ENCODE measurements around the gene IRF2BP2. TPM values are rescaled to one million over a fixed set of nuclear protein-coding genes. Genes with fewer than 3 reads are reported as not detected.

IRF2BP2 gene
- total RNA-seq, 1 donor from 2014 or later, result 126 TPM

DNA sequence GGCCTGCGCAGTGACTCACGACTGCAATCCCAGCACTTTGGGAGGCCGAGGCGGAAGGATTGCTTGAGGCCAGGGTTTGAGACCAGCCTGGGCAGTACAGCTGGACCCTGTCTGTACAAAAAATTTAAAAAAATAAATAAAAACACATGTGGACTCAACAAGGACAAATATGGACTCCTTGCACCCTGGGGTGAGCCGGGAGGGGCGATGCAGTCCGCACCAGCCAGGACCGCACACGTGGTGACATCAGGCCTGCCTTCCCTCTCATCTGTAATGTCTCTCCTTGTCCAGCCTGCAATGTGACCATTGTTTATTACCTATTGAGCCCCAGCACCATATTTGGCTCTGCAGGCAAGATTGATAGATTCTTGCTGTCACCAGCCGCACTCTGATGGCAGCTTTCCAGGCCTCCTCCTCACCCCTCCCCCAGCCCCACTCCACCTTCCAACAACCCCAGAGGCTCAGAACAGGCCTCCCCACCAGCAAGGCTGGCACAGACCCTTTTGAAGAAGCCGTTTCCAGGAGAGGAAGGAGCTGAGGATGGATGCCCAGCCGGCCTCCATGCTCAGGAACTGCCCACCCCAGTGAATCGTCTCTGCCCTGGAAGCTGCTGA lies 55.2 kb downstream of the IRF2BP2 start:
- DNase-seq, result no peak
- Histone ChIP-seq H3K4me1 (peaks cover 33% of the 10 kb centered on the region), H3K36me3 (no peaks in the 10 kb centered on the region), H3K9me3 (replicated peaks) (no peaks in the 10 kb centered on the region), H3K27ac (replicated peaks) (peak overlapping the region; percentile 73), H3K4me3 (no peak overlapping the region), H3K27me3 (ENCODE audit: low read depth) (no peaks in the 10 kb centered on the region)
- intact Hi-C loops (cut with micrococcal nuclease), result no loop called here
- TF ChIP-seq, protein P1, sequence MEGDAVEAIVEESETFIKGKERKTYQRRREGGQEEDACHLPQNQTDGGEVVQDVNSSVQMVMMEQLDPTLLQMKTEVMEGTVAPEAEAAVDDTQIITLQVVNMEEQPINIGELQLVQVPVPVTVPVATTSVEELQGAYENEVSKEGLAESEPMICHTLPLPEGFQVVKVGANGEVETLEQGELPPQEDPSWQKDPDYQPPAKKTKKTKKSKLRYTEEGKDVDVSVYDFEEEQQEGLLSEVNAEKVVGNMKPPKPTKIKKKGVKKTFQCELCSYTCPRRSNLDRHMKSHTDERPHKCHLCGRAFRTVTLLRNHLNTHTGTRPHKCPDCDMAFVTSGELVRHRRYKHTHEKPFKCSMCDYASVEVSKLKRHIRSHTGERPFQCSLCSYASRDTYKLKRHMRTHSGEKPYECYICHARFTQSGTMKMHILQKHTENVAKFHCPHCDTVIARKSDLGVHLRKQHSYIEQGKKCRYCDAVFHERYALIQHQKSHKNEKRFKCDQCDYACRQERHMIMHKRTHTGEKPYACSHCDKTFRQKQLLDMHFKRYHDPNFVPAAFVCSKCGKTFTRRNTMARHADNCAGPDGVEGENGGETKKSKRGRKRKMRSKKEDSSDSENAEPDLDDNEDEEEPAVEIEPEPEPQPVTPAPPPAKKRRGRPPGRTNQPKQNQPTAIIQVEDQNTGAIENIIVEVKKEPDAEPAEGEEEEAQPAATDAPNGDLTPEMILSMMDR (IDR thresholded peaks at IDR 0.05; ENCODE audit: borderline replicate concordance), result no peak

Other genes starting within 250 kb of the IRF2BP2 start
- gene COA6, start 236.7 kb downstream of the IRF2BP2 start, total RNA-seq, result 39.0 TPM
- gene TARBP1, start 131.0 kb downstream of the IRF2BP2 start, total RNA-seq, result 11.4 TPM